HG03565 (cell line): ENCODE data around the gene FUT7.

Experiments
- ATAC-seq: cut with Tn5 transposase; IDR thresholded peaks from one replicate; pipeline ENCODE4 v1.9.1; 2021; ENCODE audit warnings: mild to moderate bottlenecking, moderate library complexity; ENCODE audit not compliant: unreplicated experiment

FUT7 gene

DNA sequence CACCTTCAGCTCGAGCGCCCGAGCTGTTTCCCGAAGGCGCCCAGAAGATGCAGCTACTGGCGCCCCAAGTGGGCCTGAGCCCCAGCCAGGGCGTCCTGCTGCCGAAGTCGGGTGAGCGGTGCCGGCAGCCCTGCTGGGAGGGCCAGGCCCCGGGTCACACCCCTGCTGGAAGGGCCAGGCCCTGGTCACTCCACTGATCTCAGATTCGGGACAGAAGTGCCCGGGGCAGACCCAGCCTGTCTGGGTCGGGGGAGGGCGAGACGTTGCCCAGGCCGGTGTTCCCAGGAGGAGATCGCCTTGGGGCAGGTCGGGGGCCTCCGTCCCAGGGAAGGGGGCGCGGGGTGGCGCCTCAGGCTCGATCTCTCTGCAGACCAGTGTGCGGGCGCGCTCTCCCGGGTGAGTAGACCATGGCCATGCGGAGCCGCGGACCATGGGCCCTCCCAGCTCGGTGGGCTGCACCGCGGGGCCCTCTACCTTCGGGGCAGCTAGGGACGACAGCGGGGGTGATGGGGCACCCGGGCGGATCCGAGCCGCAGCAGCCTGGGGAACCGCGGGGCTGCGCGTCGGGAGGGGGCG is 46.8 kb downstream of the FUT7 start:
- ATAC-seq: no peak

GRCh38 chr9:136984464-136985026 is 47.3 kb downstream of the FUT7 start:
- no peak for ATAC-seq

GRCh38 chr9:136983656-136984314 is 48.1 kb downstream of the FUT7 start:
- ATAC-seq: no peak

DNA sequence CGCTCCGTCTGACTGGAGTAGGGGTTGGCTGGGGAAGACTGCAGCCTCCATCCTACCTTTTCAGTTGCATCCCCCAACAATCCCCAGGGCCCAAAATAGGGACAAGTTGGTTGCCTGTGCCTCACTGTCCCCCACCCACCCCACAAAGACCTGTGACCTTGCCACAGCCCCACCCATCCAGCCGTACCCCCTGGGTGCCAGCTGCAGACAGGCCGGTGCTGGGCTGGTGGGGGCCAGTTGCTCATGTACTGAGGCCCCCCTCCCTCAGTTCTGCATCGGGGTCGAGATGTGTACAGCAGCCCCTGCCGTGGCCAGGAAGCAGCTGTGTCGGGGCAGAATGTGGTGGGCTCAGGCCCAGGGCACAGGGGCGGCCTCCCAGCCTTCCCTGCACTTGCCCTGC is 48.7 kb downstream of the FUT7 start:
- ATAC-seq: no peak

- ATAC-seq: no peak
Observed at GRCh38 chr9:136982232-136983051, 49.4 kb downstream of the FUT7 start, which contains the start of gene LCNL1. Gene LCNL1 (plus strand): TSS chr9:136982993. CDS start chr9:136983587, 594 bp downstream.

- no peak for ATAC-seq
Observed at GRCh38 chr9:136981588-136982231, 50.2 kb downstream of the FUT7 start.

- no peak for ATAC-seq
Observed at GRCh38 chr9:136980669-136981478, 51.0 kb downstream of the FUT7 start.
